H1 (cell line): ENCODE data around the gene UBTD2. TPM values are rescaled to one million over a fixed set of nuclear protein-coding genes. Genes with fewer than 3 reads are reported as not detected.

Source experiments
- CTCF ChIA-PET: fragments of 300-600 bp; sonication (Branson Sonifier 250); formaldehyde crosslinking; loops from one replicate; lab custom pipeline; 2021; ENCODE audit not compliant: partially characterized antibody; lab: Charles Lee
- POLR2A ChIA-PET: fragments of 300-600 bp; sonication (Branson Sonifier 250); formaldehyde crosslinking; loops from one replicate; lab custom pipeline; 2021; ENCODE audit warnings: inconsistent platforms; ENCODE audit not compliant: partially characterized antibody; lab: Charles Lee
- DNase-seq, 2 experiments: peaks; one replicate each; pipeline versions ENCODE4 v3.0.0 to v3.0.0-alpha.2; 2010 to 2022; ENCODE audit warnings: low spot score in 2 of 2, low read depth in 1 of 2, mixed read lengths in 1 of 2
- FAIRE-seq: peaks from 2 replicates; lab custom pipeline; 2011; peaks lifted over from hg19 to GRCh38; lab: Jason Lieb, UNC
- H2AFZ ChIP-seq: 2 replicates; pipeline ENCODE4 v1.8.1; 2012; ENCODE audit warnings: low read length, inconsistent platforms
- H2AK5ac ChIP-seq: 2 replicates; pipeline ENCODE4 v1.6.1; 2013; ENCODE audit warnings: low read depth, low read length
- H2BK120ac ChIP-seq: replicated peaks from 2 replicates; pipeline ENCODE3; 2013; ENCODE audit warnings: low read depth, low read length, inconsistent platforms
- H2BK12ac ChIP-seq: 2 replicates; pipeline ENCODE4 v1.6.1; 2013; ENCODE audit warnings: low read depth, low read length
- H2BK15ac ChIP-seq: 2 replicates; pipeline ENCODE4 v1.6.1; 2013; ENCODE audit warnings: low read length
- H2BK20ac ChIP-seq: 2 replicates; pipeline ENCODE4 v1.6.1; 2013; ENCODE audit warnings: low read length
- H2BK5ac ChIP-seq: 2 replicates; pipeline ENCODE4 v1.6.1; 2013; ENCODE audit warnings: low read depth, low read length
- H3K14ac ChIP-seq: 2 replicates; pipeline ENCODE4 v1.6.1; 2013; ENCODE audit warnings: inconsistent platforms; ENCODE audit not compliant: insufficient read length
- H3K18ac ChIP-seq: 2 replicates; pipeline ENCODE4 v1.6.1; 2013; ENCODE audit warnings: low read length; ENCODE audit errors: extremely low read depth
- H3K23ac ChIP-seq: 2 replicates; pipeline ENCODE4 v1.6.1; 2013; ENCODE audit warnings: inconsistent platforms; ENCODE audit not compliant: insufficient read length
- H3K23me2 ChIP-seq: 2 replicates; pipeline ENCODE4 v1.6.1; 2013; ENCODE audit warnings: low read depth, low read length
- H3K27ac ChIP-seq: 2 replicates; pipeline ENCODE4 v1.6.1; 2011; ENCODE audit warnings: low read depth, low read length, inconsistent platforms
- H3K27me3 ChIP-seq, 4 experiments: replicated peaks in 1 of 4; 1 replicate in 1 of 4; 2 replicates in 3 of 4; pipeline versions ENCODE4 v1.6.1 to v1.8.1; 2011 to 2013; ENCODE audit warnings: low read length in 3 of 4, mild to moderate bottlenecking in 3 of 4, inconsistent platforms in 2 of 4, mixed read lengths in 2 of 4, moderate library complexity in 1 of 4; ENCODE audit not compliant: control insufficient read depth in 3 of 4, insufficient read depth in 3 of 4; ENCODE audit errors: extremely low read depth in 1 of 4
- H3K36me3 ChIP-seq, 4 experiments: 2 replicates each; pipeline versions ENCODE4 v1.6.1 to v1.8.1; 2011 to 2013; ENCODE audit warnings: mild to moderate bottlenecking in 4 of 4, low read length in 3 of 4, moderate library complexity in 2 of 4, control low read depth in 1 of 4, inconsistent platforms in 1 of 4; ENCODE audit not compliant: insufficient read depth in 4 of 4, control insufficient read depth in 2 of 4
- H3K4ac ChIP-seq: replicated peaks from 2 replicates; pipeline ENCODE3; 2013; ENCODE audit warnings: low read length, low read depth, mixed read lengths, inconsistent platforms; ENCODE audit not compliant: insufficient read length
- H3K4me1 ChIP-seq, 4 experiments: replicated peaks in 1 of 4; 1 replicate in 1 of 4; 2 replicates in 3 of 4; pipeline versions ENCODE4 v1.6.1 to v1.8.1; 2011 to 2013; ENCODE audit warnings: low read length in 3 of 4, inconsistent platforms in 2 of 4, mixed read lengths in 1 of 4; ENCODE audit not compliant: insufficient read depth in 4 of 4, control insufficient read depth in 3 of 4
- H3K4me2 ChIP-seq, 2 experiments: 2 replicates each; pipeline versions ENCODE4 v1.6.1 to v1.8.1; 2011 to 2013; ENCODE audit warnings: low read depth in 2 of 2, low read length in 2 of 2, control low read depth in 1 of 2, inconsistent platforms in 1 of 2, mild to moderate bottlenecking in 1 of 2; ENCODE audit not compliant: insufficient read depth in 1 of 2
- H3K4me3 ChIP-seq, 4 experiments: fragments of 200-600, 300-600 bp in 1 of 4; sonication (generic), shearing (Covaris generic), sonication (Bioruptor Twin) in 1 of 4; 2 replicates each; pipeline versions ENCODE4 v1.5.1 to v1.8.1; 2011 to 2016; ENCODE audit warnings: low read length in 4 of 4, low read depth in 3 of 4, control low read depth in 2 of 4, inconsistent platforms in 2 of 4, mild to moderate bottlenecking in 2 of 4, mixed read lengths in 1 of 4, moderate library complexity in 1 of 4; ENCODE audit not compliant: insufficient read depth in 2 of 4; ENCODE audit errors: extremely low read depth in 1 of 4
- H3K56ac ChIP-seq: replicated peaks from 2 replicates; pipeline ENCODE3; 2013; ENCODE audit warnings: low read depth, mild to moderate bottlenecking, mixed read lengths, low read length, inconsistent platforms; ENCODE audit not compliant: insufficient read length
- H3K79me1 ChIP-seq: 2 replicates; pipeline ENCODE4 v1.6.1; 2013; ENCODE audit warnings: low read depth, low read length, control low read depth
- H3K79me2 ChIP-seq, 2 experiments: 2 replicates each; pipeline versions ENCODE4 v1.6.1 to v1.8.1; 2012 to 2013; ENCODE audit warnings: low read length in 2 of 2, mild to moderate bottlenecking in 2 of 2, inconsistent platforms in 1 of 2; ENCODE audit not compliant: insufficient read depth in 2 of 2, control insufficient read depth in 1 of 2
- H3K9ac ChIP-seq, 4 experiments: replicated peaks in 1 of 4; 1 replicate in 1 of 4; 2 replicates in 3 of 4; pipeline versions ENCODE4 v1.6.1 to v1.8.1; 2011 to 2013; ENCODE audit warnings: low read depth in 3 of 4, low read length in 3 of 4, control low read depth in 2 of 4, mild to moderate bottlenecking in 2 of 4, moderate library complexity in 2 of 4, inconsistent platforms in 1 of 4; ENCODE audit errors: extremely low read depth in 1 of 4
- H3K9me3 ChIP-seq, 2 experiments: 2 replicates each; pipeline versions ENCODE4 v1.6.1 to v1.8.1; 2012 to 2013; ENCODE audit warnings: mild to moderate bottlenecking in 2 of 2, moderate library complexity in 2 of 2, control low read depth in 1 of 2, inconsistent platforms in 1 of 2, low read depth in 1 of 2, low read length in 1 of 2, mixed read lengths in 1 of 2; ENCODE audit not compliant: insufficient read depth in 2 of 2
- H4K20me1 ChIP-seq, 2 experiments: replicated peaks in 1 of 2; 2 replicates each; pipeline versions ENCODE3 to v1.8.1; 2011 to 2013; ENCODE audit warnings: inconsistent platforms in 2 of 2, low read length in 2 of 2, mild to moderate bottlenecking in 1 of 2; ENCODE audit not compliant: insufficient read depth in 2 of 2, control insufficient read depth in 1 of 2
- H4K5ac ChIP-seq: 2 replicates; pipeline ENCODE4 v1.6.1; 2013; ENCODE audit warnings: low read length, low read depth, mixed read lengths, inconsistent platforms; ENCODE audit not compliant: insufficient read length
- H4K8ac ChIP-seq: 2 replicates; pipeline ENCODE4 v1.8.0; 2013; ENCODE audit warnings: mild to moderate bottlenecking, moderate library complexity, low read length, inconsistent platforms; ENCODE audit not compliant: insufficient read depth; ENCODE audit errors: extremely low read depth
- H4K91ac ChIP-seq: replicated peaks from 2 replicates; pipeline ENCODE3; 2013; ENCODE audit warnings: low read length, mixed read lengths, inconsistent platforms; ENCODE audit not compliant: insufficient read length
- ATF3 ChIP-seq: IDR thresholded peaks from 2 replicates; pipeline ENCODE4 v1.6.1; 2011; ENCODE audit warnings: low read depth, mild to moderate bottlenecking, low read length; ENCODE audit not compliant: insufficient read depth
- BACH1 ChIP-seq: IDR thresholded peaks from 2 replicates; pipeline ENCODE4 v1.6.1; 2012; ENCODE audit warnings: low read length, improper control_type of control experiment
- CBX8 ChIP-seq: fragments of 300-800, 300-1000 bp; sonication (generic); IDR thresholded peaks from 2 replicates; pipeline ENCODE4 v1.7.1; 2016; ENCODE audit warnings: low read depth, low read length, borderline replicate concordance
- CEBPB ChIP-seq: IDR thresholded peaks from 2 replicates; pipeline ENCODE4 v1.6.1; 2012; ENCODE audit warnings: low read depth, low read length
- CHD1 ChIP-seq: IDR thresholded peaks from 2 replicates; pipeline ENCODE4 v1.6.1; 2012; ENCODE audit warnings: low read depth, low read length, improper control_type of control experiment
- CREB1 ChIP-seq: IDR thresholded peaks from 2 replicates; pipeline ENCODE4 v1.6.1; 2012; ENCODE audit warnings: inconsistent platforms
- CTBP2 ChIP-seq: IDR thresholded peaks from 2 replicates; pipeline ENCODE4 v1.7.0; 2011; ENCODE audit warnings: borderline replicate concordance, mild to moderate bottlenecking, moderate library complexity, mixed read lengths, low read length; ENCODE audit not compliant: insufficient read depth, insufficient read length
- EZH2 ChIP-seq: fragments of 200-600 bp; sonication (generic); IDR thresholded peaks from 2 replicates; pipeline ENCODE4 v1.7.1; 2012; ENCODE audit warnings: low read depth, mild to moderate bottlenecking, moderate library complexity, low read length, inconsistent platforms; ENCODE audit not compliant: severe bottlenecking
- KDM1A ChIP-seq: fragments of 200-600, 300-600 bp; sonication (generic); IDR thresholded peaks from 2 replicates; pipeline ENCODE4 v1.7.1; 2016; ENCODE audit warnings: mild to moderate bottlenecking, low read length, borderline replicate concordance
- KDM4A ChIP-seq: IDR thresholded peaks from one replicate; pipeline ENCODE4 v1.7.1; 2012; ENCODE audit warnings: low read depth, mild to moderate bottlenecking, moderate library complexity, low read length, inconsistent platforms; ENCODE audit not compliant: severe bottlenecking
- KDM5A ChIP-seq: fragments of 200-600 bp; IDR thresholded peaks from 2 replicates; pipeline ENCODE4 v1.7.1; 2012; ENCODE audit warnings: mild to moderate bottlenecking, low read length, inconsistent platforms, mixed read lengths
- MAX ChIP-seq: IDR thresholded peaks from 2 replicates; pipeline ENCODE4 v1.6.1; 2012; ENCODE audit warnings: inconsistent platforms
- SP4 ChIP-seq: IDR thresholded peaks from 2 replicates; pipeline ENCODE4 v1.6.1; 2012; ENCODE audit warnings: low read length, inconsistent platforms
- SUZ12 ChIP-seq: fragments of 200-600 bp; sonication (generic); IDR thresholded peaks from 2 replicates; pipeline ENCODE4 v1.6.1; 2012; ENCODE audit warnings: mild to moderate bottlenecking, inconsistent platforms, low read length, moderate library complexity, mixed read lengths
- WGBS, 2 experiments: shearing (Covaris generic) in 1 of 2; methylation state at CpG; one replicate each; pipeline versions ENCODE4 v1.1.6 to v1.1.7; 2013 to 2015; ENCODE audit warnings: low lambda C conversion rate in 2 of 2, mixed read lengths in 2 of 2, inconsistent platforms in 1 of 2, low coverage in 1 of 2, missing lambda C conversion rate in 1 of 2; ENCODE audit not compliant: insufficient replicate concordance in 2 of 2, insufficient coverage in 1 of 2, insufficient read length in 1 of 2; ENCODE audit errors: extremely low coverage in 1 of 2, missing lambda C conversion rate in 1 of 2; 5-methylcytosine and 5-hydroxymethylcytosine counted together
- polyA plus RNA-seq, 7 experiments: library from polyadenylated mRNA; depleted of rRNA in 3 of 7; stranded (reverse) in 5 of 7; unstranded in 2 of 7; fragments of >200 nt in 5 of 7; fragments of 200-250 nt in 2 of 7; gene quantifications; 1 replicate in 5 of 7; 2 replicates in 1 of 7; 4 replicates in 1 of 7; pipeline versions ENCODE4 v1.2.1 to v1.2.3, GENCODE V29; 2011 to 2013; ENCODE audit warnings: missing spikeins in 2 of 7, mixed read lengths in 2 of 7
- total RNA-seq: library from RNA; stranded (reverse); fragmentation: NEBNext Ultra II Directional; extraction: Animal tissue kit (Norgen Biotek cat#: 25700); gene quantifications from 2 replicates; pipeline ENCODE4 v1.2.1, GENCODE V29; 2021

The UBTD2 gene
- total and polyA plus RNA-seq, 2 of the 8 experiments (the other 6 are each of a cell fraction or from before 2014, with no cell fraction given), result 14.5 to 39.2 TPM

- no peak overlapping the region for H3K56ac ChIP-seq
- no peak overlapping the region for H2BK12ac ChIP-seq
- no peak overlapping the region for H3K23ac ChIP-seq
- H4K91ac ChIP-seq, result no peak overlapping the region
- no peaks in the 10 kb centered on the region for H3K9me3 ChIP-seq
- H3K4me2 ChIP-seq, result no peak overlapping the region
- DNase-seq, result no peak
- H3K79me2 ChIP-seq, result peaks cover 3 to 82% of the 10 kb centered on the region in 2 experiments
- H3K4me3 ChIP-seq, result no peak overlapping the region
- no peak overlapping the region for H3K9ac ChIP-seq
- H3K14ac ChIP-seq, result no peak overlapping the region
- H3K27me3 ChIP-seq, result no peaks in the 10 kb centered on the region
- H4K20me1 ChIP-seq, result peaks cover 3 to 10% of the 10 kb centered on the region in 2 experiments
- H2BK120ac ChIP-seq, result no peak overlapping the region
- no peak overlapping the region for H3K4ac ChIP-seq
- 100% methylated on average over 3 of the region's 3 CpGs; no CpG with 5 or more reads in 1 of the 2 experiments for WGBS, 2 experiments
- H2BK20ac ChIP-seq, result no peak overlapping the region
- H4K8ac ChIP-seq, result no peak overlapping the region
- H4K5ac ChIP-seq, result no peak overlapping the region
- H3K36me3 ChIP-seq, result no peaks in the 10 kb centered on the region; a peak in 1 of 8 replicates
- H2BK5ac ChIP-seq, result no peak overlapping the region
- ChIA-PET POLR2A (no interaction called here), CTCF (interaction anchor here (0.6 kb wide), 1 partner anchor 19 kb away, joined by 5 read pairs; no protein-coding TSS in a partner anchor)
- no peak overlapping the region for H3K27ac ChIP-seq
- H2BK15ac ChIP-seq, result no peak overlapping the region
- no peaks in the 10 kb centered on the region for H3K4me1 ChIP-seq
- H2AFZ ChIP-seq, result no peak overlapping the region
- H2AK5ac ChIP-seq, result no peak overlapping the region
- no peaks in the 10 kb centered on the region; the same call in 1 of the 2 replicates for H3K79me1 ChIP-seq
- FAIRE-seq, result no peak
- no peak overlapping the region for H3K18ac ChIP-seq
- H3K23me2 ChIP-seq, result no peaks in the 10 kb centered on the region
- TF ChIP-seq MAX, result no peak
- no peak for TF ChIP-seq CTBP2
- no peak for TF ChIP-seq BACH1
- no peak for TF ChIP-seq ATF3
- TF ChIP-seq CREB1, result no peak
- TF ChIP-seq CEBPB, result no peak
- TF ChIP-seq SP4, result no peak
- no peak for TF ChIP-seq CHD1
- no peak for TF ChIP-seq KDM1A
- no peak for TF ChIP-seq EZH2
- no peak for TF ChIP-seq SUZ12
- no peak for TF ChIP-seq KDM5A
- no peak for TF ChIP-seq CBX8
- no peak for TF ChIP-seq KDM4A
These were observed 40.3 kb downstream of the UBTD2 start for GRCh38 chr5:172243302-172243701.
